Fibroblast of the aortic adventitia (primary cell): ENCODE measurements around the gene ZNF76. TPM values are rescaled to one million over a fixed set of nuclear protein-coding genes. Genes with fewer than 3 reads are reported as not detected.
"Not testable (repeated sequence)": the region's sequence is repeated elsewhere in the genome, so short reads cannot be mapped to it uniquely, and the experiment has no call there.

ENCODE experiments used
- DNase-seq: peaks from one replicate; pipeline ENCODE4 v3.0.0-alpha.2; 2010; ENCODE audit warnings: low read depth
- H3K4me3 ChIP-seq: 2 replicates; pipeline ENCODE4 v1.5.1; 2011; ENCODE audit warnings: low read depth, mild to moderate bottlenecking, control low read depth, low read length, moderate library complexity
- CTCF ChIP-seq: IDR thresholded peaks from 2 replicates; pipeline ENCODE4 v1.5.1; 2011; ENCODE audit warnings: mild to moderate bottlenecking, low read length, control low read depth, inconsistent platforms; ENCODE audit not compliant: insufficient read depth
- total RNA-seq: library from RNA; depleted of rRNA; stranded (reverse); fragments of >200 nt; gene quantifications from 2 replicates; pipeline ENCODE4 v1.2.3, GENCODE V29; 2012; ENCODE audit warnings: low replicate concordance

The ZNF76 gene
- total RNA-seq, 1 donor: 18.4 TPM

- H3K4me3 ChIP-seq: no peak overlapping the region
- TF ChIP-seq CTCF: no peak
- DNase-seq: no peak
These were observed 41.3 kb downstream of the ZNF76 start for GRCh38 chr6:35300848-35301247.

GRCh38 chr6:35302604-35303241 is 43.2 kb downstream of the ZNF76 start:
- TF ChIP-seq CTCF: no peak
- H3K4me3 ChIP-seq: no peak overlapping the region
- DNase-seq: no peak

- no peak for DNase-seq
- no peak for TF ChIP-seq CTCF
These were observed 44.8 kb downstream of the ZNF76 start for GRCh38 chr6:35304299-35304698.

GRCh38 chr6:35305117-35305516 is 45.6 kb downstream of the ZNF76 start:
- DNase-seq: no peak
- no peak for TF ChIP-seq CTCF
- no peak overlapping the region for H3K4me3 ChIP-seq

More at GRCh38 chr6:35304299-35304698, 44.8 kb downstream of the ZNF76 start:
- no peak overlapping the region for H3K4me3 ChIP-seq

GRCh38 chr6:35307138-35307537 is 47.6 kb downstream of the ZNF76 start:
- DNase-seq, H3K4me3 ChIP-seq: not testable (repeated sequence)

GRCh38 chr6:35308543-35308942 is 49.0 kb downstream of the ZNF76 start:
- DNase-seq, H3K4me3 ChIP-seq: not testable (repeated sequence)

- DNase-seq: no peak
- no peak overlapping the region for H3K4me3 ChIP-seq
- no peak for TF ChIP-seq CTCF
These were observed 50.2 kb downstream of the ZNF76 start for GRCh38 chr6:35309611-35310264.
